Stimulated activated CD8-positive, alpha-beta memory T cell treated with anti-CD3 and anti-CD28 coated beads, Interleukin-12 subunit alpha, Interleukin-12 subunit beta, amount 100 ng/mL, for 24 hours (primary cell): Measurements from ENCODE around the gene UCKL1.

ENCODE experiments used
- DNase-seq: peaks from one replicate; pipeline ENCODE4 v3.0.0-alpha.2; 2020; ENCODE audit errors: extremely low read depth

The UCKL1 gene

GRCh38 chr20:63890201-63890576, 66.0 kb downstream of the UCKL1 start:
- DNase-seq, result no peak
